Right lobe of liver (tissue), 4 donors: Measurements from ENCODE around the gene CATSPERE.

ENCODE experiments used
- POLR2A ChIP-seq: fragments of 450-650 bp; IDR thresholded peaks from one replicate; pipeline ENCODE4 v1.6.1; 2017; ENCODE audit warnings: antibody characterized with exemption, mild to moderate bottlenecking
- TF ChIP-seq, protein P1 (sequence below), 4 donors: fragments of 200-600 bp in 3 of 4; fragments of 450-650 bp in 1 of 4; IDR thresholded peaks; one replicate each; pipeline versions ENCODE4 v1.5.1 to v1.8.0; 2016 to 2022; ENCODE audit warnings: antibody characterized with exemption in 4 of 4, mild to moderate bottlenecking in 2 of 4
- donor health status: DM: no; HTN: no; CAD: no.
- donor health status: DM: no; HTN: no; CAD: no.
- donor health status: DM: no; HTN: yes; CAD: no.

DNA sequence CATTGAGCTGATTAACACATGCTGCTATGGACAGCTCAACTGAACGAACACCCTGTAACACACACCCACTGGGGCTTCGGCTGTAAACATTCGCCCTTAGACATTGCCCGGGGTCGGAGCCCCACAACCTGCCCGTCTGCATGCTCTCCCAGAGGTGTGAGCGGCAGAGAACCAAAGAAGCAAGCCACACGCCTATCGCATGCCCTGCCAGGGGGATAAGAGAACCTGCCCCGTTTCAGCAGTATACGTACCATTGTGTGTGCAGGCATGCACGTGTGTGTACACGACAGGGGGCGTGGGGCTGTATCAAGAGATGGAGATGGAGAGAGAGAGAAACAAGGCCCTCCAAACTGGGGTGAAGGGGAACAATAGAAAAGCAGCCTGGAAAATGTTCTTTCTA, 181.9 kb downstream of the CATSPERE start:
- TF ChIP-seq, protein P1, sequence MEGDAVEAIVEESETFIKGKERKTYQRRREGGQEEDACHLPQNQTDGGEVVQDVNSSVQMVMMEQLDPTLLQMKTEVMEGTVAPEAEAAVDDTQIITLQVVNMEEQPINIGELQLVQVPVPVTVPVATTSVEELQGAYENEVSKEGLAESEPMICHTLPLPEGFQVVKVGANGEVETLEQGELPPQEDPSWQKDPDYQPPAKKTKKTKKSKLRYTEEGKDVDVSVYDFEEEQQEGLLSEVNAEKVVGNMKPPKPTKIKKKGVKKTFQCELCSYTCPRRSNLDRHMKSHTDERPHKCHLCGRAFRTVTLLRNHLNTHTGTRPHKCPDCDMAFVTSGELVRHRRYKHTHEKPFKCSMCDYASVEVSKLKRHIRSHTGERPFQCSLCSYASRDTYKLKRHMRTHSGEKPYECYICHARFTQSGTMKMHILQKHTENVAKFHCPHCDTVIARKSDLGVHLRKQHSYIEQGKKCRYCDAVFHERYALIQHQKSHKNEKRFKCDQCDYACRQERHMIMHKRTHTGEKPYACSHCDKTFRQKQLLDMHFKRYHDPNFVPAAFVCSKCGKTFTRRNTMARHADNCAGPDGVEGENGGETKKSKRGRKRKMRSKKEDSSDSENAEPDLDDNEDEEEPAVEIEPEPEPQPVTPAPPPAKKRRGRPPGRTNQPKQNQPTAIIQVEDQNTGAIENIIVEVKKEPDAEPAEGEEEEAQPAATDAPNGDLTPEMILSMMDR (IDR thresholded peaks at IDR 0.05): no peak
- no peak for TF ChIP-seq POLR2A
